ENCODE measurements around the gene CINP. TPM values are rescaled to one million over a fixed set of nuclear protein-coding genes. Genes with fewer than 3 reads are reported as not detected.
"Not testable (repeated sequence)": the region's sequence is repeated elsewhere in the genome, so short reads cannot be mapped to it uniquely, and the experiment has no call there.

CINP gene
- total and polyA plus RNA-seq, 7 donors, result 12.5 to 46.2 (median 21.5) TPM

GRCh38 chr14:102352213-102352612 lies 10.5 kb downstream of the CINP start:
- no peak for TF ChIP-seq POLR2AphosphoS5 (IDR thresholded peaks at IDR 0.05)
- TF ChIP-seq CTCF (IDR thresholded peaks at IDR 0.05), result no peak
- no peaks in the 10 kb centered on the region for H3K9me3 ChIP-seq
- no peak overlapping the region for H3K4me3 ChIP-seq
- peaks cover 11 to 90% (median 51%) of the 10 kb centered on the region in 4 donors for H3K36me3 ChIP-seq
- no peak for DNase-seq
- no peak overlapping the region for H3K27ac ChIP-seq
- no peaks in the 10 kb centered on the region for H3K27me3 ChIP-seq
- 94% methylated on average over 4 of the region's 4 CpGs for WGBS, 2 donors
- H3K4me1 ChIP-seq, result no peaks in the 10 kb centered on the region
- intact Hi-C loops (cut with DNase I), result no loop called here

- H3K9me3 ChIP-seq; intact Hi-C loops (cut with DNase I); H3K27ac ChIP-seq; DNase-seq; H3K27me3 ChIP-seq; H3K4me1 ChIP-seq; H3K4me3 ChIP-seq: not testable (repeated sequence)
- H3K36me3 ChIP-seq, result peaks cover 16 to 90% (median 51%) of the 10 kb centered on the region in 4 donors
- 93% methylated on average over 9 of the region's 9 CpGs for WGBS, 2 donors
Measured at GRCh38 chr14:102351593-102351992, 11.1 kb downstream of the CINP start.

- Histone ChIP-seq H3K36me3 (peaks cover 16 to 90% (median 55%) of the 10 kb centered on the region in 4 donors), H3K9me3 (no peaks in the 10 kb centered on the region), H3K27me3 (no peaks in the 10 kb centered on the region), H3K4me3 (no peak overlapping the region), H3K27ac (peak overlapping the region in 1 of 4 donors; percentile 19), H3K4me1 (no peaks in the 10 kb centered on the region)
- intact Hi-C loops (cut with DNase I), result no loop called here
- WGBS, 2 donors, result 88 to 94% methylated on average over 10 of the region's 10 CpGs
- TF ChIP-seq CTCF (IDR thresholded peaks at IDR 0.05) (no peak), EP300 (IDR thresholded peaks at IDR 0.05) (no peak), POLR2AphosphoS5 (IDR thresholded peaks at IDR 0.05) (no peak), POLR2A (IDR thresholded peaks at IDR 0.05) (no peak)
- DNase-seq, result no peak
Measured at GRCh38 chr14:102351023-102351422, 11.7 kb downstream of the CINP start.

GRCh38 chr14:102348376-102348775 lies 14.3 kb downstream of the CINP start:
- WGBS, 2 donors, result 93% methylated on average over 16 of the region's 16 CpGs
- H3K36me3 ChIP-seq, result peaks cover 17 to 90% (median 54%) of the 10 kb centered on the region in 4 donors

GRCh38 chr14:102346645-102347044 lies 16.0 kb downstream of the CINP start:
- no peak for DNase-seq
- no peak overlapping the region for H3K27ac ChIP-seq
- no peak overlapping the region for H3K4me3 ChIP-seq
- H3K27me3 ChIP-seq, result no peaks in the 10 kb centered on the region
- no peaks in the 10 kb centered on the region for H3K4me1 ChIP-seq
- peaks cover 17 to 90% (median 51%) of the 10 kb centered on the region in 4 donors for H3K36me3 ChIP-seq
- TF ChIP-seq CTCF (IDR thresholded peaks at IDR 0.05), result no peak
- no peak for TF ChIP-seq POLR2A (IDR thresholded peaks at IDR 0.05)
- no peak for TF ChIP-seq POLR2AphosphoS5 (IDR thresholded peaks at IDR 0.05)
- TF ChIP-seq EP300 (IDR thresholded peaks at IDR 0.05), result no peak
- no peaks in the 10 kb centered on the region for H3K9me3 ChIP-seq
- intact Hi-C loops (cut with DNase I), result no loop called here
- 97 to 98% methylated on average over 4 of the region's 4 CpGs for WGBS, 2 donors

More at GRCh38 chr14:102348376-102348775, 14.3 kb downstream of the CINP start:
- no peak for DNase-seq
- Histone ChIP-seq H3K4me3 (no peak overlapping the region), H3K27ac (no peak overlapping the region), H3K27me3 (no peaks in the 10 kb centered on the region), H3K9me3 (no peaks in the 10 kb centered on the region), H3K4me1 (no peaks in the 10 kb centered on the region)
- TF ChIP-seq POLR2A (IDR thresholded peaks at IDR 0.05) (no peak), CTCF (IDR thresholded peaks at IDR 0.05) (no peak), EP300 (IDR thresholded peaks at IDR 0.05) (no peak), POLR2AphosphoS5 (IDR thresholded peaks at IDR 0.05) (no peak)
- intact Hi-C loops (cut with DNase I), result no loop called here
